GM12874 (cell line): ENCODE data around the gene ARL6.

Experiments used
- CTCF ChIP-seq: IDR thresholded peaks from 2 replicates; pipeline ENCODE4 v1.5.1; 2011; ENCODE audit warnings: low read depth, mild to moderate bottlenecking, control low read depth, low read length, moderate library complexity; ENCODE audit not compliant: insufficient read depth

The ARL6 gene

GRCh38 chr3:97821774-97822358 is 57.3 kb downstream of the ARL6 start, which contains the start of gene CRYBG3:
Gene CRYBG3, plus strand, starts transcription at chr3:97822011. Its CDS starts 196 bp downstream, at chr3:97822207.
- TF ChIP-seq CTCF: no peak

- no peak for TF ChIP-seq CTCF
Observed at GRCh38 chr3:97822359-97822775, 57.8 kb downstream of the ARL6 start.

- TF ChIP-seq CTCF: no peak
Observed at GRCh38 chr3:97823046-97824004, 58.8 kb downstream of the ARL6 start.

GRCh38 chr3:97825101-97825500 is 60.5 kb downstream of the ARL6 start:
- TF ChIP-seq CTCF: no peak

GRCh38 chr3:97827741-97828471 is 63.3 kb downstream of the ARL6 start:
- no peak for TF ChIP-seq CTCF

- TF ChIP-seq CTCF: no peak
Observed at GRCh38 chr3:97829198-97829597, 64.6 kb downstream of the ARL6 start.

GRCh38 chr3:97830638-97831037 is 66.1 kb downstream of the ARL6 start:
- no peak for TF ChIP-seq CTCF
